SU-DHL-6 (cell line): ENCODE data around the gene LCN10.
"Not testable (repeated sequence)": the region's sequence is repeated elsewhere in the genome, so short reads cannot be mapped to it uniquely, and the experiment has no call there.

Experiments
- H2AFZ ChIP-seq: fragments of 200-600 bp; sonication (generic); 2 replicates; pipeline ENCODE4 v1.6.1; 2014; ENCODE audit warnings: low read depth, mild to moderate bottlenecking, moderate library complexity, mixed read lengths, antibody characterized with exemption, low read length; ENCODE audit not compliant: severe bottlenecking
- H3F3A ChIP-seq: fragments of 200-600 bp; shearing (Covaris generic); 2 replicates; pipeline ENCODE4 v1.6.0; 2016; ENCODE audit warnings: antibody characterized with exemption, mild to moderate bottlenecking; ENCODE audit not compliant: insufficient read depth
- H3K27ac ChIP-seq: fragments of 200-600 bp; sonication (generic); 2 replicates; pipeline ENCODE4 v1.5.1; 2016; ENCODE audit warnings: low read depth, mild to moderate bottlenecking, low read length, moderate library complexity, mixed read lengths
- H3K27me3 ChIP-seq: fragments of 200-600 bp; sonication (generic), shearing (Covaris generic); 2 replicates; pipeline ENCODE4 v1.6.0; 2014; ENCODE audit warnings: mild to moderate bottlenecking, low read length
- H3K36me3 ChIP-seq: fragments of 200-600 bp; sonication (generic); 2 replicates; pipeline ENCODE4 v1.6.1; 2014; ENCODE audit warnings: mild to moderate bottlenecking, low read length, mixed read lengths
- H3K4me2 ChIP-seq: fragments of 300-600, 200-600 bp; shearing (Covaris generic), sonication (generic); 2 replicates; pipeline ENCODE4 v1.6.0; 2014; ENCODE audit warnings: low read length, low read depth, mild to moderate bottlenecking; ENCODE audit not compliant: poor library complexity, severe bottlenecking
- H3K4me3 ChIP-seq: fragments of 200-600 bp; sonication (generic); 2 replicates; pipeline ENCODE4 v1.5.1; 2014; ENCODE audit warnings: antibody characterized with exemption, low read length, mild to moderate bottlenecking, mixed read lengths; ENCODE audit not compliant: insufficient read depth, poor library complexity, severe bottlenecking
- H3K79me2 ChIP-seq: fragments of 200-600 bp; sonication (generic); 2 replicates; pipeline ENCODE4 v1.6.1; 2014; ENCODE audit warnings: mild to moderate bottlenecking, low read length, moderate library complexity; ENCODE audit not compliant: insufficient read depth
- H3K9ac ChIP-seq: fragments of 200-600 bp; sonication (generic); 2 replicates; pipeline ENCODE4 v1.7.0; 2014; ENCODE audit warnings: mild to moderate bottlenecking, low read length
- H3K9me2 ChIP-seq: fragments of 200-600 bp; sonication (generic); replicated peaks from 2 replicates; pipeline ENCODE4 v1.6.1; 2014; ENCODE audit warnings: low read length; ENCODE audit not compliant: insufficient read depth
- H3K9me3 ChIP-seq: fragments of 200-600 bp; sonication (generic); 2 replicates; pipeline ENCODE4 v1.6.1; 2014; ENCODE audit warnings: low read length, mixed read lengths; ENCODE audit not compliant: insufficient read depth
- H4K20me1 ChIP-seq: fragments of 200-600 bp; sonication (generic); 2 replicates; pipeline ENCODE4 v1.6.1; 2014; ENCODE audit warnings: low read depth, mild to moderate bottlenecking, antibody characterized with exemption, low read length, moderate library complexity, mixed read lengths
- EZH2phosphoT487 ChIP-seq: fragments of 200-600 bp; sonication (generic), shearing (Covaris generic); conservative IDR thresholded peaks from 2 replicates; pipeline ENCODE4 v1.6.1; 2018; ENCODE audit warnings: mild to moderate bottlenecking, antibody characterized with exemption, low read length, moderate library complexity, mixed read lengths
- TF ChIP-seq, protein P1 (sequence below): fragments of 200-600 bp; sonication (generic); IDR thresholded peaks from one replicate; pipeline ENCODE4 v1.5.1; 2017; ENCODE audit warnings: antibody characterized with exemption, mild to moderate bottlenecking, low read length, moderate library complexity; ENCODE audit not compliant: insufficient read depth, poor library complexity, severe bottlenecking

The LCN10 gene

DNA sequence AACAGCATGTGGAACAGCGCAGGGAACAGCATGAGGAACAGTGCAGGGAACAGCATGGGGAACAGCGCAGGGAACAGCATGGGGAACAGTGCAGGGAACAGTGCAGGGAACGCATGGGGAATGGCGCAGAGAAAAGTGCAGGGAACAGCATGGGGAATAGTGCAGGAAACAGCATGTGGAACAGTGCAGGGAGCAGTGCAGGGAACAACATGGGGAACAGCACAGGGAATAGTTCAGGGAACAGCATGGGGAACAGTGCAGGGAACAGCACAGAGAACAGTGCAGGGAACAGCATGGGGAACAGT, 13.3 kb upstream of the LCN10 start:
- H3K4me2 ChIP-seq = no peak overlapping the region
- no peaks in the 10 kb centered on the region for H4K20me1 ChIP-seq
- H3K9me2 ChIP-seq = no peaks in the 10 kb centered on the region
- H3K9me3 ChIP-seq = peaks cover 9% of the 10 kb centered on the region; the same call in 1 of the 2 replicates
- H3K79me2 ChIP-seq = no peaks in the 10 kb centered on the region
- no peak overlapping the region for H3K27ac ChIP-seq
- no peaks in the 10 kb centered on the region for H3K27me3 ChIP-seq
- TF ChIP-seq EZH2phosphoT487 = no peak
- TF ChIP-seq, protein P1, sequence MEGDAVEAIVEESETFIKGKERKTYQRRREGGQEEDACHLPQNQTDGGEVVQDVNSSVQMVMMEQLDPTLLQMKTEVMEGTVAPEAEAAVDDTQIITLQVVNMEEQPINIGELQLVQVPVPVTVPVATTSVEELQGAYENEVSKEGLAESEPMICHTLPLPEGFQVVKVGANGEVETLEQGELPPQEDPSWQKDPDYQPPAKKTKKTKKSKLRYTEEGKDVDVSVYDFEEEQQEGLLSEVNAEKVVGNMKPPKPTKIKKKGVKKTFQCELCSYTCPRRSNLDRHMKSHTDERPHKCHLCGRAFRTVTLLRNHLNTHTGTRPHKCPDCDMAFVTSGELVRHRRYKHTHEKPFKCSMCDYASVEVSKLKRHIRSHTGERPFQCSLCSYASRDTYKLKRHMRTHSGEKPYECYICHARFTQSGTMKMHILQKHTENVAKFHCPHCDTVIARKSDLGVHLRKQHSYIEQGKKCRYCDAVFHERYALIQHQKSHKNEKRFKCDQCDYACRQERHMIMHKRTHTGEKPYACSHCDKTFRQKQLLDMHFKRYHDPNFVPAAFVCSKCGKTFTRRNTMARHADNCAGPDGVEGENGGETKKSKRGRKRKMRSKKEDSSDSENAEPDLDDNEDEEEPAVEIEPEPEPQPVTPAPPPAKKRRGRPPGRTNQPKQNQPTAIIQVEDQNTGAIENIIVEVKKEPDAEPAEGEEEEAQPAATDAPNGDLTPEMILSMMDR = no peak
- H2AFZ ChIP-seq = no peak overlapping the region
- no peaks in the 10 kb centered on the region for H3F3A ChIP-seq
- no peaks in the 10 kb centered on the region for H3K36me3 ChIP-seq
- H3K4me3 ChIP-seq = no peak overlapping the region
- H3K9ac ChIP-seq = no peak overlapping the region

DNA sequence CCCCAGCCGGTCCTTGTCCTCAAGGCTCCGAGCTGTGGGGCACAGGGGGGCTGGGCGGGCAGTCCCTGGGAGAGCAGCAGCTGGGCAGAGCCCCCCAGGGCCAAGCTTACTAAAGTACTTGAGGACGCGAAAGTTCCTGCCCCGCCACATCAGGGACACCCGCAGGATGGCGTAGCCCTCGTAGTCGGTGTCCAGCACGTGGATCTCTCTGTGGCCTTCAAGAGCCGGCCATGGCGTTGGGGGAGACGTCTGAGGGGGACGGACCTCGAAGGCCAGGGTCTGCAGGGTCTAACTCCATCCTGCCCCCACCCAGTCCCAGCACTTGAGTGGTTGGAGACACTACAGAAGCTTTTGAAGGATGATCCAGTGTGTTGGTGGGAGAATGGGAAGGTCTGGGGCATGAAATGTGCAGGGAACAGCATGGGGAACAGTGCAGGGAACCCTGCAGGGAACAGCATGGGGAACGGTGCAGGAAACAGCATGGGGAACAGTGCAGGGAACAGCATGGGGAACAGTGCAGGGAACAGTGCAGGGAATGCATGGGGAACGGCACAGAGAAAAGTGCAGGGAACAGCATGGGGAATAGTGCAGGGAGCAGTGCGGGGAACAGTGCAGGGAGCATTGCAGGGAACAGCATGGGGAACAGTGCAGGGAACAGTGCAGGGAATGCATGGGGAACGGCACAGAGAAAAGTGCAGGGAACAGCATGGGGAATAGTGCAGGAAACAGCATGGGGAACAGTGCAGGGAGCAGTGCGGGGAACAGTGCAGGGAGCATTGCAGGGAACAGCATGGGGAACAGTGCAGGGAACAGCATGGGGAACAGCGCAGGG, 12.8 kb upstream of the LCN10 start:
- H3K9me3 ChIP-seq, H3K9ac ChIP-seq, H3K27ac ChIP-seq, H3K79me2 ChIP-seq, H3K4me3 ChIP-seq, H3F3A ChIP-seq, H3K27me3 ChIP-seq, H2AFZ ChIP-seq, H3K9me2 ChIP-seq, H3K4me2 ChIP-seq, H3K36me3 ChIP-seq, H4K20me1 ChIP-seq: not testable (repeated sequence)

DNA sequence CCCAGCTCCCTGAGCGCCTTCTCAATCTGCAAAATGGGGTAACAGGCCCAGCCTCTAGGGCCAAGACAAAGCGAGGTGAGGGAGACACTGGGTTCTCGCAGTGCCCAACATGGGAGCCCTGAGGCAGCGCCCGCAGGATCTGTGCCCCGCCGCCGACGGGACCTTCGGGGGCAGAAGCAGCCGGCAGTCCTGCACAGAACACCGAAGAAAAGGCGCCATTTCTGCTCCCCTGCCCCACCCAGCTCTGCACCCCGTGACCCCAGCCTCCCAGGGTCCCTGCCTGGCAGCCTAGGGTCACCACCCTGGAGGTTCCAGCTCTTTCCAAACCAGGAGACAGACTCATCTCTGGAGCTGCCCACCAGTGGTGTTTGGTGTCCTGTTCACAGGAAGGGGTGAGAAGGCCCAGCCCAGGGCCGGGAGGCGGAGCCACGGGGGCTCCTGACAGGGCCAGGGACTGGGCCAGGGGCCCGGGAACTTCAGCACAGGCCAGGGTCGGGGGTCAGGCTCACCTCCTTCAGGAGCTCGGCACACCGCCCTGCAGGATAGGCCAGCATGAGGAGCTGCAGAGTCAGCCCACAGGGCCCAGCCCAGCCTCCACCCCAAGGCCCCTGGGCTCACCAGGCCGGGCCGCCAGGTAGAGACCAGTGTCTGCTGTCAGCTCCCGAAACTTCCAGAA, 12.0 kb upstream of the LCN10 start:
- Histone ChIP-seq H3K79me2 (no peaks in the 10 kb centered on the region), H4K20me1 (no peaks in the 10 kb centered on the region), H3K4me3 (no peak overlapping the region), H3K9me3 (peaks cover 9% of the 10 kb centered on the region; the same call in 1 of the 2 replicates), H3K27me3 (no peaks in the 10 kb centered on the region), H3K27ac (no peak overlapping the region), H3K4me2 (no peak overlapping the region), H2AFZ (no peak overlapping the region), H3K36me3 (no peaks in the 10 kb centered on the region), H3K9ac (no peak overlapping the region), H3K9me2 (no peaks in the 10 kb centered on the region), H3F3A (no peaks in the 10 kb centered on the region)
- TF ChIP-seq, protein P1 = no peak
- no peak for TF ChIP-seq EZH2phosphoT487

DNA sequence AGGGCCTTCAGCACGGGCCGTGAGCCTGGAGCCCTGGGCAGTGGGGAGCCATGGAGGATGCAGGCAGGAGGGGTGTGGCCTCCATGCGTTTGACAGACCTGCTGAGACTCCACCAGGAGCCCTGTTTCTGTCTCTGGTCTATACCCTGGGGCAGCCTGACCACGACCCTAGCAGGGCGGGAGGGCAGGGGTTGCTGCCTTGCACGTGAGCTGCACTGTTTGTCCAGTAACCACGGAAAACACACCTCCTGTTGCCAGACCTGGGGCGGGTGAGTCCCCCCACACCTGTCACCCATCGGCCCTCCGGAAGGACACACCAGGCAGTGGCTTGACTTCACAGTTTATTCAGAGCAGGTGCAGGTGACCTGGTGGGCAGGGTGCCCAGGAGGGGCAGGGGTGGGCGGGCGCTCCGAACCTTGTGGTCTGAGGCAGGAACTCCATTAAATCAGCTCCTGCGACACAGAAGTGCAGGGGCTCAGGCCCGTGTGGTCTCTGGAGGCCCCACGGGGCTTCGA, 11.4 kb upstream of the LCN10 start:
- Histone ChIP-seq H3K27ac (no peak overlapping the region), H3K4me2 (no peak overlapping the region), H3K4me3 (no peak overlapping the region), H3F3A (no peaks in the 10 kb centered on the region), H3K9ac (no peak overlapping the region), H3K9me3 (peaks cover 9% of the 10 kb centered on the region; the same call in 1 of the 2 replicates), H3K27me3 (no peaks in the 10 kb centered on the region), H3K79me2 (no peaks in the 10 kb centered on the region), H3K9me2 (no peaks in the 10 kb centered on the region), H4K20me1 (no peaks in the 10 kb centered on the region), H2AFZ (no peak overlapping the region), H3K36me3 (no peaks in the 10 kb centered on the region)
- TF ChIP-seq EZH2phosphoT487 = no peak
- TF ChIP-seq, protein P1 = no peak
